SK-N-SH (cell line): ENCODE results near the gene SACS. TPM values are rescaled to one million over a fixed set of nuclear protein-coding genes. Genes with fewer than 3 reads are reported as not detected.
A peak's percentile ranks its signal among the peaks of the same experiment; 100 is the strongest.

ENCODE experiments used
- CTCF ChIA-PET: fragments of 300-600, 350-600 bp; formaldehyde crosslinking; extraction: SDS; loops from one replicate; lab custom pipeline; 2021; lab: Yijun Ruan, JAX
- POLR2A ChIA-PET: fragments of 350-600 bp; sonication (Branson Sonifier 250); formaldehyde crosslinking; extraction: SDS; loops from one replicate; lab custom pipeline; 2020; ENCODE audit warnings: antibody characterized with exemption, inconsistent platforms; lab: Yijun Ruan, JAX
- DNase-seq: peaks from one replicate; pipeline ENCODE4 v3.0.0; 2012
- H2AFZ ChIP-seq: fragments of 200-600 bp; sonication (generic); 2 replicates; pipeline ENCODE4 v1.8.1; 2016; ENCODE audit warnings: antibody characterized with exemption, mild to moderate bottlenecking, low read depth
- H3F3A ChIP-seq: fragments of 200-600 bp; sonication (generic); replicated peaks from 2 replicates; pipeline ENCODE3; 2016; ENCODE audit warnings: antibody characterized with exemption, mild to moderate bottlenecking; ENCODE audit not compliant: insufficient read depth
- H3K27ac ChIP-seq, 2 experiments: fragments of 200-500 bp in 1 of 2; fragments of 200-600 bp in 1 of 2; sonication (Bioruptor generic) in 1 of 2; sonication (generic), shearing (Covaris generic) in 1 of 2; 2 replicates each; pipeline versions ENCODE4 v1.5.1 to v1.6.1; 2014 to 2016; ENCODE audit warnings: low read depth in 2 of 2, inconsistent platforms in 1 of 2, low read length in 1 of 2, mild to moderate bottlenecking in 1 of 2, mixed read lengths in 1 of 2
- H3K27me3 ChIP-seq: fragments of 200-600 bp; sonication (generic), shearing (Covaris generic); 2 replicates; pipeline ENCODE4 v1.6.1; 2016; ENCODE audit warnings: mixed run types; ENCODE audit not compliant: insufficient read depth
- H3K36me3 ChIP-seq, 2 experiments: fragments of 200-500 bp in 1 of 2; fragments of 200-600 bp in 1 of 2; sonication (Bioruptor generic) in 1 of 2; sonication (generic) in 1 of 2; replicated peaks in 1 of 2; 2 replicates each; pipeline versions ENCODE3 to v1.5.1; 2014 to 2016; ENCODE audit warnings: low read length in 1 of 2, mild to moderate bottlenecking in 1 of 2; ENCODE audit not compliant: insufficient read depth in 2 of 2, control insufficient read depth in 1 of 2
- H3K4me1 ChIP-seq, 2 experiments: fragments of 200-500 bp in 1 of 2; fragments of 200-600 bp in 1 of 2; sonication (Bioruptor generic) in 1 of 2; sonication (generic), shearing (Covaris generic) in 1 of 2; 2 replicates each; pipeline versions ENCODE4 v1.5.1 to v1.6.1; 2014 to 2016; ENCODE audit warnings: low read depth in 1 of 2, low read length in 1 of 2, mixed run types in 1 of 2; ENCODE audit not compliant: insufficient read depth in 2 of 2, control insufficient read depth in 1 of 2
- H3K4me2 ChIP-seq: fragments of 200-600 bp; sonication (generic), shearing (Covaris generic); 2 replicates; pipeline ENCODE4 v1.6.1; 2017; ENCODE audit warnings: mixed run types
- H3K4me3 ChIP-seq, 2 experiments: fragments of 200-500 bp in 1 of 2; fragments of 200-600 bp in 1 of 2; sonication (Bioruptor generic) in 1 of 2; sonication (generic), shearing (Covaris generic) in 1 of 2; 2 replicates each; pipeline versions ENCODE4 v1.5.1 to v1.8.1; 2014 to 2016; ENCODE audit warnings: low read depth in 2 of 2, inconsistent platforms in 1 of 2, low read length in 1 of 2, mild to moderate bottlenecking in 1 of 2, mixed read lengths in 1 of 2, moderate library complexity in 1 of 2
- H3K79me2 ChIP-seq: fragments of 200-600 bp; sonication (generic); 2 replicates; pipeline ENCODE4 v1.8.1; 2017; ENCODE audit warnings: mild to moderate bottlenecking; ENCODE audit not compliant: insufficient read depth
- H3K9ac ChIP-seq: fragments of 200-600 bp; sonication (generic); 2 replicates; pipeline ENCODE4 v1.6.1; 2017; ENCODE audit warnings: mixed run types
- H3K9me2 ChIP-seq: fragments of 200-600 bp; sonication (generic); 2 replicates; pipeline ENCODE4 v1.6.1; 2017; ENCODE audit warnings: mixed run types
- H3K9me3 ChIP-seq: fragments of 200-600 bp; sonication (generic); 2 replicates; pipeline ENCODE4 v1.6.1; 2017; ENCODE audit warnings: mixed run types, mild to moderate bottlenecking, moderate library complexity
- H4K20me1 ChIP-seq: fragments of 200-600 bp; sonication (generic); 2 replicates; pipeline ENCODE4 v1.6.1; 2017; ENCODE audit warnings: mild to moderate bottlenecking, mixed run types; ENCODE audit not compliant: insufficient read depth
- CHD2 ChIP-seq: fragments of 150-350 bp; IDR thresholded peaks from 2 replicates; pipeline ENCODE4 v1.6.1; 2018; ENCODE audit warnings: low read length; ENCODE audit not compliant: partially characterized antibody
- ELF1 ChIP-seq: IDR thresholded peaks from 2 replicates; pipeline ENCODE4 v1.4.0; 2012
- EP300 ChIP-seq, 2 experiments: IDR thresholded peaks; 2 replicates each; pipeline versions ENCODE4 v1.4.0 to v1.6.1; 2012; ENCODE audit warnings: borderline replicate concordance in 1 of 2, low read depth in 1 of 2, low read length in 1 of 2
- EZH2phosphoT487 ChIP-seq: fragments of 200-600 bp; sonication (generic); IDR thresholded peaks from 2 replicates; pipeline ENCODE4 v1.6.1; 2017; ENCODE audit warnings: low read depth, mixed run types, mild to moderate bottlenecking, antibody characterized with exemption, moderate library complexity, borderline replicate concordance
- FOXJ3 ChIP-seq: sonication (generic); formaldehyde crosslinking; IDR thresholded peaks from 2 replicates; pipeline ENCODE4 v1.5.1; 2020; ENCODE audit warnings: mild to moderate bottlenecking, missing genetic modification reagents
- GATA2 ChIP-seq: sonication (generic); formaldehyde crosslinking; IDR thresholded peaks from 2 replicates; pipeline ENCODE4 v1.5.0; 2020; ENCODE audit warnings: mild to moderate bottlenecking, missing genetic modification reagents
- MXI1 ChIP-seq: IDR thresholded peaks from 2 replicates; pipeline ENCODE4 v1.6.1; 2012; ENCODE audit warnings: mild to moderate bottlenecking, low read depth, low read length, improper control_type of control experiment
- PBX3 ChIP-seq: IDR thresholded peaks from 2 replicates; pipeline ENCODE4; 2012
- RCOR1 ChIP-seq: fragments of 150-350 bp; IDR thresholded peaks from 2 replicates; pipeline ENCODE4 v1.6.1; 2017; ENCODE audit warnings: antibody characterized with exemption, low read length
- RXRA ChIP-seq: IDR thresholded peaks from 2 replicates; pipeline ENCODE4 v1.4.0; 2012; ENCODE audit warnings: low read depth, mild to moderate bottlenecking, borderline replicate concordance
- TCF12 ChIP-seq: IDR thresholded peaks from 2 replicates; pipeline ENCODE4 v1.4.0; 2012
- USF1 ChIP-seq: IDR thresholded peaks from 2 replicates; pipeline ENCODE4 v1.4.0; 2012; ENCODE audit warnings: low read depth, borderline replicate concordance
- WGBS: methylation state at CpG from one replicate; pipeline ENCODE4 v1.1.6; 2017; ENCODE audit warnings: low lambda C conversion rate; 5-methylcytosine and 5-hydroxymethylcytosine counted together
- polyA plus RNA-seq, 3 experiments: library from polyadenylated mRNA; depleted of rRNA; stranded (reverse); fragments of >200 nt; gene quantifications; 2 replicates each; pipeline ENCODE4 v1.2.3, GENCODE V29; 2012
- TF ChIP-seq, protein P1 (sequence below): fragments of 150-350 bp; IDR thresholded peaks from 2 replicates; pipeline ENCODE4 v1.6.1; 2016; ENCODE audit warnings: mild to moderate bottlenecking, low read depth, low read length
- TF ChIP-seq, protein P2 (sequence below): fragments of 200-600 bp; sonication (generic); IDR thresholded peaks from 2 replicates; pipeline ENCODE4 v1.6.1; 2017; ENCODE audit warnings: antibody characterized with exemption, mild to moderate bottlenecking, moderate library complexity

The SACS gene
- polyA plus RNA-seq, 1 of the 3 experiments (the other 2 are of a cell fraction): 5.9 TPM

- ChIA-PET POLR2A (no interaction called here), CTCF (interaction anchor here (0.7 to 1.6 kb wide), 6 partner anchors 9 to 122 kb away, joined by 3 to 5 read pairs (median 4); no protein-coding TSS in a partner anchor)
- H3K9ac ChIP-seq: no peak overlapping the region
- TF ChIP-seq EP300 (IDR thresholded peaks at IDR 0.05; ENCODE audit: borderline replicate concordance in 1 of 2, low read depth in 1 of 2, low read length in 1 of 2) (peak in 1 of 2 experiments; percentile 95; a peak in 2 of 4 replicates), ELF1 (no peak), TCF12 (peak; percentile 71), RXRA (no peak), CHD2 (peak; percentile 73), GATA2 (CRISPR knock-in tag) (peak; percentile 78), FOXJ3 (no peak), MXI1 (peak; percentile 72; the same call in 1 of the 2 replicates), EZH2phosphoT487 (no peak), USF1 (no peak), RCOR1 (peak; percentile 99), PBX3 (peak; percentile 71)
- TF ChIP-seq, protein P1, sequence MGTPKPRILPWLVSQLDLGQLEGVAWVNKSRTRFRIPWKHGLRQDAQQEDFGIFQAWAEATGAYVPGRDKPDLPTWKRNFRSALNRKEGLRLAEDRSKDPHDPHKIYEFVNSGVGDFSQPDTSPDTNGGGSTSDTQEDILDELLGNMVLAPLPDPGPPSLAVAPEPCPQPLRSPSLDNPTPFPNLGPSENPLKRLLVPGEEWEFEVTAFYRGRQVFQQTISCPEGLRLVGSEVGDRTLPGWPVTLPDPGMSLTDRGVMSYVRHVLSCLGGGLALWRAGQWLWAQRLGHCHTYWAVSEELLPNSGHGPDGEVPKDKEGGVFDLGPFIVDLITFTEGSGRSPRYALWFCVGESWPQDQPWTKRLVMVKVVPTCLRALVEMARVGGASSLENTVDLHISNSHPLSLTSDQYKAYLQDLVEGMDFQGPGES: no peak
- TF ChIP-seq, protein P2, sequence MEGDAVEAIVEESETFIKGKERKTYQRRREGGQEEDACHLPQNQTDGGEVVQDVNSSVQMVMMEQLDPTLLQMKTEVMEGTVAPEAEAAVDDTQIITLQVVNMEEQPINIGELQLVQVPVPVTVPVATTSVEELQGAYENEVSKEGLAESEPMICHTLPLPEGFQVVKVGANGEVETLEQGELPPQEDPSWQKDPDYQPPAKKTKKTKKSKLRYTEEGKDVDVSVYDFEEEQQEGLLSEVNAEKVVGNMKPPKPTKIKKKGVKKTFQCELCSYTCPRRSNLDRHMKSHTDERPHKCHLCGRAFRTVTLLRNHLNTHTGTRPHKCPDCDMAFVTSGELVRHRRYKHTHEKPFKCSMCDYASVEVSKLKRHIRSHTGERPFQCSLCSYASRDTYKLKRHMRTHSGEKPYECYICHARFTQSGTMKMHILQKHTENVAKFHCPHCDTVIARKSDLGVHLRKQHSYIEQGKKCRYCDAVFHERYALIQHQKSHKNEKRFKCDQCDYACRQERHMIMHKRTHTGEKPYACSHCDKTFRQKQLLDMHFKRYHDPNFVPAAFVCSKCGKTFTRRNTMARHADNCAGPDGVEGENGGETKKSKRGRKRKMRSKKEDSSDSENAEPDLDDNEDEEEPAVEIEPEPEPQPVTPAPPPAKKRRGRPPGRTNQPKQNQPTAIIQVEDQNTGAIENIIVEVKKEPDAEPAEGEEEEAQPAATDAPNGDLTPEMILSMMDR: no peak
- no peaks in the 10 kb centered on the region for H4K20me1 ChIP-seq
- H3K9me3 ChIP-seq: no peaks in the 10 kb centered on the region
- no peaks in the 10 kb centered on the region for H3K27me3 ChIP-seq
- DNase-seq: peak; percentile 74
- H3F3A ChIP-seq: peaks cover 5% of the 10 kb centered on the region
- peaks cover 0 to 16% of the 10 kb centered on the region in 2 experiments; a peak in 3 of 4 replicates for H3K4me1 ChIP-seq
- no peak overlapping the region for H2AFZ ChIP-seq
- no peak overlapping the region for H3K4me3 ChIP-seq
- no peaks in the 10 kb centered on the region for H3K36me3 ChIP-seq
- H3K27ac ChIP-seq: peak overlapping the region in 1 of 2 experiments; percentile 25; a peak in 1 of 4 replicates
- H3K79me2 ChIP-seq: no peaks in the 10 kb centered on the region
- no peaks in the 10 kb centered on the region for H3K9me2 ChIP-seq
- no peak overlapping the region for H3K4me2 ChIP-seq
- 52% methylated on average over 8 of the region's 8 CpGs for WGBS
Observed at GRCh38 chr13:23450340-23451046, 17.0 kb upstream of the SACS start.
